H4 (cell line): Measurements from ENCODE around the gene AMIGO3. TPM values are rescaled to one million over a fixed set of nuclear protein-coding genes. Genes with fewer than 3 reads are reported as not detected.
"Not testable (repeated sequence)": the region's sequence is repeated elsewhere in the genome, so short reads cannot be mapped to it uniquely, and the experiment has no call there.

Experiments used
- DNase-seq: peaks from one replicate; pipeline ENCODE4 v3.0.0-alpha.2; 2015; ENCODE audit warnings: low spot score
- total RNA-seq: library from RNA; depleted of rRNA; stranded (reverse); fragments of >200 nt; shearing (Covaris generic); gene quantifications from 2 replicates; pipeline ENCODE4 v1.2.3, GENCODE V29; 2014; rRNA removed

Gene AMIGO3, protein sequence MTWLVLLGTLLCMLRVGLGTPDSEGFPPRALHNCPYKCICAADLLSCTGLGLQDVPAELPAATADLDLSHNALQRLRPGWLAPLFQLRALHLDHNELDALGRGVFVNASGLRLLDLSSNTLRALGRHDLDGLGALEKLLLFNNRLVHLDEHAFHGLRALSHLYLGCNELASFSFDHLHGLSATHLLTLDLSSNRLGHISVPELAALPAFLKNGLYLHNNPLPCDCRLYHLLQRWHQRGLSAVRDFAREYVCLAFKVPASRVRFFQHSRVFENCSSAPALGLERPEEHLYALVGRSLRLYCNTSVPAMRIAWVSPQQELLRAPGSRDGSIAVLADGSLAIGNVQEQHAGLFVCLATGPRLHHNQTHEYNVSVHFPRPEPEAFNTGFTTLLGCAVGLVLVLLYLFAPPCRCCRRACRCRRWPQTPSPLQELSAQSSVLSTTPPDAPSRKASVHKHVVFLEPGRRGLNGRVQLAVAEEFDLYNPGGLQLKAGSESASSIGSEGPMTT
- not detected in 2 replicates for total RNA-seq

DNA sequence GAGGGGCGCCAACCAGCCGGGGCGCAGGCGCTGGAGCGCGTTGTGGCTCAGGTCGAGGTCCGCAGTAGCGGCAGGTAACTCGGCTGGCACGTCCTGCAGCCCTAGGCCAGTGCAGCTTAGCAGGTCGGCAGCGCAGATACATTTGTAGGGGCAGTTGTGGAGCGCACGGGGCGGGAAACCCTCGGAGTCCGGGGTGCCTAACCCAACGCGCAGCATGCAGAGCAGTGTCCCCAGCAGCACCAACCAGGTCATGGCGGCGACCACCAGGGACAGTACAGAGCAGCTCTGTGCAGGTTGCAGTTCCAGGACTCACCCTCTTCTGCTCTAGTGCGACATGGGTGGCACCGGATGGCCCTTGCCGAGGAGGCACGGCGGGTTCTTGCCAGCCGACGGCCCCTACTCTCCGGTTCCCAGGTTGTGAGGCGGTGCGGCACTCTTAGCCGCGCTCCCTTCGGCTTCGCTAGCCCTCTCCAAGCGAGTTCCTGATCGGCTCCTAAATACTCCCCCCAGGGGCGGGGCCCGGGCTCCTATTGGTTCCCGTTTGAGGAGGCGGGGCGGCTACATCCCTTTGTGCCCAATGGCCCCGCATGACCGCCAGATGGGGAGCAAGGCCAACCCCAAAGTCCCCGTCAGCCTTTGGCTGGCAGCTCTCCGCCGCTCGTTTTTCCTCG lies at the start of gene AMIGO3:
Gene AMIGO3 (minus strand): TSS at position 471 of the 671 bp plus-strand sequence. CDS start 219 bp downstream, at position 252.
- no peak for DNase-seq

DNA sequence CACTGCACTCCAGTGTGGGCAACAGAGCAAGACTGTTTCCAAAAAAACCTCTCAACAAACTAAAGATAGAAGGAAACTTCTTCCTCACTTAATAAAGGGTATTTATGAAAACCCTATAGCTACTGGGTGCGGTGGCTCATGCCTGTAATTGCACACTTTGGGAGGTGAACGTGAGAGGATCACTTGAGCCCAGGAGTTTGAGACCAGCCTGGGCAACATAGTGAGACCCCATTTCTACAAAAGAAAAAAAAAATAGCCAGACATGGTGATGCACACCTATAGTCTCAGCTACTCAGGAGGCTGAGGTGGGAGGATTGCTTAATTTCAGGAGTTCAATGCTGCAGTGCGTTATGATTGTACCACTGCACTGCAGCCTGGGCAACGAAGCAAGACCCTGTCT lies 44.5 kb upstream of the AMIGO3 start:
- DNase-seq: no peak

DNA sequence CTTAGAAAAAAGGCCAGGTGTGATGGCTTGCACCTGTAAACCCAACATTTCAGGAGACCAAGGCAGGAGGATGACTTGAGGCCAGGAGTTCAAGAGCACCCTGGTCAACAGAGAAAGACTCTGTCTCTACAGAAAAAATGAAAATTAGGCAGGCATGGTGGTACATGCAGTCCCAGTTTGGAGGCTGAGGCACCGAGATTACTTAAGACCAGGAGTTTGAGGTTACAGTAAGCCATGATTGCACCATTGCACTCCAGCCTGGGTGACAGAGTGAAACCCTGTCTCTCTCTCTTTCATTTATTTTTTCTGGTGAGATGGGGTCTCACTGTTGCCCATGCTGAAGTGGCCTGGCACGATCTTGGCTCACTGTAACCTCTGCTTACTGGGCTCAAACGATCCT lies 42.2 kb upstream of the AMIGO3 start:
- DNase-seq: no peak

DNA sequence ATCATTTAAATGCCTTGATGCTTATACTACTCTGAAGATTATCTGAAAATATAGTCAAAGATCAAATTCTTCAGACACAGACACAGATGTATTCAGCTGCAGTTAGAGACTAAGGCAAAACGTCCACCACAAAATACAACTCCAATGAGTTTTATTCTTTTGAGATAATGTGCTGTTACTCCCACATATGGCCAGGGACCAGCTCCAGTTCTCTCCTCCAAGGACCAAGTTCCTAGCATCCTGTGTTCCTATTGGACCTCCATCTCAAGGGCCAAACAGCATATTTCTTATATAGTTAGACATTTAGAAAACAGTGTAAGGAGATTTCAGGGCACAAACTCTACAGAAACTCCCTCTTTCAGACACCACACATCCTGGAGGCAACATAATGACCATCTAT lies 39.7 kb upstream of the AMIGO3 start:
- DNase-seq: no peak

DNA sequence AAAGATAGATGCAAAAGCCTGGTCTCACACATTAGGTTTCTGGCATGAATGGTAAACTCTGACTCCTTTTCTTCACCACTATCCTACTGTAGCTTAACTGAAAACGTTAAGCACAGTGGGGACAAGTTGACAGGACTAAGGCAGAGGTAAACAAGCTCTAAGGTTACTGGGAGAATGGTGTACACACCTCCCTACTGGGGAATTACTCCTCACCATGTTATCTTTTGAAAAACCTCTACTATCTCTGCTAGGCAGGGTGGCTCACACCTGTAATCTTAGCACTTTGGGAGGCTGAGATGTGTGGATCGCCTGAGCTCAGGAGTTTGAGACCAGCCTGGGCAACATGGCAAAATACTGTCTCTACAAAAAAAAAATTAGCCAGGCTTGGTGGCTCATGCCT lies 37.7 kb upstream of the AMIGO3 start:
- DNase-seq: no peak

DNA sequence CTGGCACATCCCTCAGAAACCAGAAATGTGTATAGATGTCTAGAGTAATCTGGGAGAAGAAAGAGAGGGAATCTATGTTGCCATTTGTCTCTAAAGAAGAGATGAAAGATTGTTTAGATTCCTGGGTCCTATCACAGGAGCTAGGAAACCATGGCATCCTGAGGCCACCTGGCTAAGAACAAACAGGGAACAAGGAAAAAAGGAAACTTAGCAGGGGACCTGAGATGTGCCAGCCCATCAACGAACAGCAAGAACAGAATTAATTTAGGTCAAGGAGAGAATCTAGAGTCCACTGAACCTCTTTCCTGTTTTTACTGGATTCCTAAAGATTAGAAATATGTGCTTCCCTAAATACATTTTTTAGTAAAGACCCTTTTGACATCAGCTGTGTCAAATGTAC lies 36.6 kb upstream of the AMIGO3 start:
- DNase-seq: no peak

DNA sequence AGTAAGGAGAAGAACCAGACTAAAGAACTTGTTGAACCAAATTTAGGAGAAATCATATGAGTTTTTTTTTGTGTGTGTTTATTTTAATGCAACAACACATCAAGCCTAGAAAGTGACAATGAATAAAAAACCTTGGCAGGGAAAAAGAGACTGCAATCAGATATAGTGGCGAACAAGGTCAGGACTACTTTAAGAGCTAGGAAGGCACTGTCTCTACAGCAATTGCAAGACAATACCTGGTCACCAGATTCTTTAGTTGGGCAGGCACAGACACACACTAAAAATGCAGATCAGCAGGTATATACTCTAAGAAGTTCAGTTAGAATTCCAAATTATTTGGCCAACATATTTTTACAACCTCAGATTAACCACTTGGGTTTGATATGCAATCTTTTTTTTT lies 35.1 kb upstream of the AMIGO3 start:
- DNase-seq: no peak

DNA sequence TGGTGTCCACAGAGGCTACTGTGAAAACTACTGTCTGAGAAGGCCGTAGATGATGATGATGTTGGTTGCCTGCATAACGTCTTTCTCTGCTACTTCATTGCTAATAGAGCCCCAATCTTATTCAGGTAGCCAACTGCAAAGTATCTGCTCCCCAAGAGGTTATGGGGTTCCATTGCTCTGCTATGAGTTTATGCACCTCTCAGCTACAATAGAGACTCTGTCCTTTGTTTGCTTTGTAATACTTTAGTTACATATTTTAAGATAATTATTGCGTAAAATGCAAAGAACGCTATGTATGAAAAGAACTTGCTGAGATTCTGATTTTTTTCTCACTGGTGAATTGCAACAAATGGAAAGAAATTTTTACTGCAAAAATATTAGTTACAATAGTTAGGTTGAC lies 32.0 kb upstream of the AMIGO3 start:
- DNase-seq: no peak

DNA sequence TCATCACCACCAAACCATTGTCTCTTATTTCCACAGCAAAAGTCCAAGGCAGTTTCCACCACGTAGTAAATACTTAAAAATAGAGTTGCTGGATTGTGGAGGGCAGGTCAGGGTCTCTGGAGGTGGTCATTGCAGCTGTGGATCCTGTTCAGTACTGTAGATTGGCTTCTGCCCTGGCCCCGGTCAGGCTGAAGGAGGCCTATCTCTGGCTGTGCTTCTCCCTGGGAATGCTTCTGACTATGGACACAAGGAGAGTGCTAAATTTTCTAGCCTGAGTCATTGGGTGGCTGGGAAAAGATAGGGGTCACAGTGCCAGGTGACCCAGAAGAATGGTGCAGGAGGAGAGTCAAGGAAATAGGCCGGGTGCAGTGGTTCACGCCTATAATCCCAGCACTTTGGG lies 30.6 kb upstream of the AMIGO3 start:
- DNase-seq: no peak

DNA sequence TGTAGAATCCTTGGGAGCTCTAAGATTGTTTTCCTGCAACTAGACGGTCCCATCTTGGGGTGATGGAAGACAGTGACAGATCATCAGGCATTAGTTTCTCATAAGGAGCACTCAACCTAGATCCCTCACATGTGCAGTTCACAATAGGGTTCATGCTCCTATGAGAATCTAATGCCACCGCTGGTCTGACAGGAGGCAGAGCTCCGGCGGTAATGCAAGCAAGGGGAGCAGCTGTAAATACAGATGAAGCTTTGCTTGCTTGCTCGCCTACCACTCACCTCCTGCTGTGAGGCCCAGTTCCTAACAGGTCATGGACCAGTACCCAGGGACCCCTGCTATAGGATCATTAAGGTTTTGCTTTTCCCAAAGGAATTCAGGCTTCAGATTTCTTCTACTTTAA lies 29.4 kb upstream of the AMIGO3 start:
- not testable (repeated sequence) for DNase-seq

DNA sequence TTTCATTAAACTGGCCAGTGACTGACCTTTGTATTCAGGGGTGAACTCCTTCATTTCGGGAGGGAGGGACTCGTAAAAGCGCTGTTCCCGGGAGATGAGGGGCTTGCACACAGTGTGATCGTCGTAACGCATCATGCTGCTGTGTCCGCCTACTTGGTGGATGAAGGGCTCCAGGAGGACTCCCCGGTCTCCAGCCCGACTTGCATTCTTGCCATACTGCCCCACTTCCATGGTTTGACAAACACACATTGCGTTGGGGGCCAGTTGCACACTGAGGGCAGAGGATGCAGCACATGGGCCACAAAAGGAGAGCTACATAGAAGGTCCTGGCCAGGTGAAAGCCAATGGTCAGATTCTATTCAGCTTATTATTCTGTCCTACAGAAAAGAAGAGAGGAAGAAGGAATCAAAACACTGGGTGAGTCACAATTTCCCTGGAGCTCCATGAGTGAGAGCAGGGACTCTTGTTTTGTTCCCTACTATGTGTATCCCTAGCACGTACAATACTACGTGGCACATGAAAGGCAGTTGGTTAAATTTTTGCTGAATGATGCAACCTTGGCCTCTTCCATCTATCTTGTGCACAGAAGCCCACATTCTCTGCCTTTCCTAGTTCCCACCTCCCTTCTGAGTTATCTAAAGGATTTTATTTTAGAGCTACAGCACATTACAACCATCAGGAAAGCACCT lies 28.5 kb upstream of the AMIGO3 start:
- no peak for DNase-seq

DNA sequence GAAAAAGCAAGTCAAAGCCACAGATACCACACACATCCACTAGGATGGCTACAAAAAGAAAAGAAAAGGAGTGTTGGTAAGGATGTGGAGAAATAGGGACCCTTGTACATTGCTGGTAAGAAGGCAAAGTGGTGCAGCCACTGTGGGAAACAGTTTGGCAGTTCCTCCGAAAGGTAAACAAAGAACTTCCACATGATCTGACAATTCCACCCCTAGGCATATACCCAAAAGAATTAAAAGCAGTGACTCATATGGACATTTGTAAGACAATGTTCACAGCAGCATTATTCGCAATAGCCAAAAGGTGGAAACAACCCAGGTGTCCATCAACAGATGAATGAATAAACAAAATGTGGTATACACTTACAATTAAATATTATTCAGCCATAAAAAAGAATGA lies 26.5 kb upstream of the AMIGO3 start:
- no peak for DNase-seq

DNA sequence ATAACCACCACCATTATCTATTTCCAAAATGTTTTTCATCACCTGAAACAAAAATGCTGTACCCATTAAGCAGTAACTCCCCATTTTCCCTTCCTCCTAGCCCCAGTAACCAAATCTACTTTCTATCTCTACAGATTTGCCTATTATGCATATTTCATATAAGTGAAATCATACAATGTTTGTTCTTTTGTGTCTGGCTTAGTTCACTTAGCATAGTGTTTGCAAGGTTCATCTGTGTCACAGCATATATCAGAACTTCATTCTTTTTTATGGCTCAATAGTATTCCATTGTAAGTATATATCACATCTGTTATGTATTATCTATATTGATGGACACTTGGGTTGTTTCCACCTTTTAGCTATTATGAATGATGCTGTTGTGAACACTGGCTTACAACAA lies 20.9 kb upstream of the AMIGO3 start:
- DNase-seq: no peak

DNA sequence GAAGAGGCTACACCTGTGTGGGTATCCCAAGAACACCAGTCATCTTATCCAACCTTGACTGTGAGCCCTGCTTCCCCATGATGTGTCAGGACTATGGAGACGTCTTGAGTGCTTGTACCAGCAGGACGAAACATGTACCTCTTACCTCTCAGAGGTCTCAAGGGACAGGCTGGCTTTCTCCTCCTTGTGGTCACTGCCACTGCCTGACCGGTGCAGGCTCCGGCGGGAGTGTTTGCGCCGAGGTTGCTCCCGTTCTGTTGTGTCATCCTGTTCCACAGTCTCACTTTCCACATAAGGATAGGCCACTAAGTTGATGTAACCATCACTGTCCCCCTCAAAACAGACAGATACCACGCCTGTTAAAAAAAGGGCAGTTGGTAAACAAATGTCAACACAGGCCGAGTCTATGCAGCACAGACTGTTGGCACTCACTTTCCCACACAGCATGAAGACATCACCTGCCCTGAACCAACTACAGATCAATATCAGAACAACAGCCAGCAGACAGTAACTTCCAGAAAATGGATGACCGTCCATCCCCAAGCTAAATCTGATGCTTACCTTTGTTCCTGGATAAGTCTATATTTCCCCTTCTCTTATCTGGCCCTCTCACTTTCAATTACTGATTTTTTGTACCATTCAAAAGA lies 18.7 kb upstream of the AMIGO3 start:
- no peak for DNase-seq

DNA sequence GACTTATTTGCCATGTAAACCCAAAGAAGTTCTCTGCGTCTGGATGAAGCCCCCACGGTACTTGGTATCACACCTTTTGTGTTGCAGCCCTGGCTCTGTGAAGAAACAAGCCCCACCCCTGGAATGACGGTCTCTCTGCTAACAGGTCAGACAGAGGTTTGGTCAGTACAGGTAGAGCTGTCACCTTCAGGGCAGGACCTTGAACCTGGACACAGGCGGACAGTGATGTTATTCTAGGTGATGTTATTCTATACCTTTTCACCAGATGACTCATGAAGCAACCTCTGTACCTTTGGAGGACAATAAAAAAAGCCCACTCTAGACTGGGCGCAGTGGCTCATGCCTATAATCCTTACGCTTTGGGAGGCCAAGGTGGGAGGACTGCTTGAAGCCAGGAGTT lies 15.3 kb upstream of the AMIGO3 start:
- DNase-seq: no peak

DNA sequence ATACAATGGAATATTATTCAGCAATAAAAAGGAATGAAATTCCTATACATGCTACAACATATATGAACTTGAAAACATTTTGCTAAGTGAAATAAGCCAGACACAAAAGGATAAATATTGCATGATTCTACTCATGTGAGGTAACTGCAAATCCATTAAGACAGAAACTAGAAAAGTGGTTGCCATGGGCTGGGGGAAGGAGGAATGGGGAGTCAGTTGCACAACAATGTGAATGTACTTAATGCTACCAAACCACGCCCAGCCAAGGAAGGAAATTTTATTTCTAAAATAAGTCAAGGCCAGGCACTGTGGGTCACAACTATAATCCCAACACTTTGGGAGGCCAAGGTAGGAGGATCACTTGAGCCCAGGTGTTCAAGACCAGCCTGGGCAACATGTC lies 14.1 kb upstream of the AMIGO3 start:
- DNase-seq: no peak

DNA sequence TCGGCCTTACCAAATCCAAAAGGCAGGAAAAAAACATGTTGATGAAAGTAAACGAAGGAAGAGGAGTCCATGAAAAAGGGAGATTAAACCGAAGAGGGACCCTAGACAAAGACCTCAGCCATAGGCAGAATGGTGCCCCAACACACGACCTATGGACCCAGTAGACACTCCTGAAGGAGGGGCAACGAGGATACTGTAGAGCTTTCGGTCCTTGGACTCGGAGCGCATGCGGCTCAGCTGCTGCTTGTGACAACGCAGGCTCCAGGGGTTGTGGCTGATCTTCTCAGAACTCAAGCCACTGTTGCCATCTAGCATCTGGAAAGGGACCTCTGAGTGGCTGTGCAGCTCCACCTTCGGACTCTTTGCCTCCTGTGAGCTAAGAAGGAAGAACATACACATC lies 13.1 kb upstream of the AMIGO3 start:
- no peak for DNase-seq

DNA sequence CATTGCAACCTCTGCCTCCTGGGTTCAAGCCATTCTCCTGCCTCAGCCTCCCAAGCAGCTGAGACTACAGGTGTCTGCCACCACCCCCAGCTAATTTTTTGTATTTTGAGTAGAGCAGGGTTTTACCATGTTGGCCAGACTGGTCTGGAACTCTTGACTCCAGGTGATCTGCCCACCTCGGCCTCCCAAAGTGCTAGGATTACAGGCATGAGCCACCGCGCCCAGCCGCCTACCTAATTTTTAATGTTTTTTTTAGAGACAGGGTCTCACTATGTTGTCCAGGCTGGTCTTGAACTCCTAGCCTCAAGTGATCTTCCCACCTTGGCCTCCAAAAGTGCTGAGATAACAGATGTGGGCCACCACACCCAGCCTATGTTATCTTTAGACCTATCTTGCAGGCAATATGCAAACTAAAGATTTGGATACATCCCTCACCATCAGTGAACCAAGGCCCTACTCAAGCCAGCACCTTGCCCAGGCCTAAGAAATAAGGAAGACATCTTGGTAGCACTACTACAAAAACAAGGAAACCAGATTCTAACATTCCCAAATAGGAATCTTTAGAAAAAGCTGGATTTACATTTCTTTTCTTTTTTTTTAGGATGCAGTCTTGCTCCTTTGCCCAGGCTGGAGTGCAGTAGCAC lies 10.6 kb upstream of the AMIGO3 start:
- no peak for DNase-seq

DNA sequence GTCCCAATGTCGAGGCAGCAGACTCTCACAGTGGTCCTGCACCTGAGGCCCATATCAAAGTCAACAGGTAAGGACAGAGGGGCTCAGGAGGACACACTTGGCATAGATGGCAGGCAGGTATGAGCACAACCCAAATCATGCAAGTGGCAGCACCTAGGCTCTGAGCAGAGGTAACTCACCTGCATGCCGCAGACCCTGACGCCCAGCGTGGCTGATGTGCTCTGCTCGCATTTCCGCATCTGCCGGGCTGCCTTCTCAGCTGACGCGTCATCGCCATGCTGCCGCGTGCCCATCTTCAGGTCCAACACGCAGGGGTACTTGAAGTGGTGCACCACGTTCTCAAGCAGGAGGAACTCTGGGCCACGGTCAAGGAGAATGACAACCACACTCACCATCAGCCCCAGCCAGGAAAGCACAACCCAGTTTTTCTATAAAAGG lies 8.5 kb upstream of the AMIGO3 start:
- DNase-seq: no peak

DNA sequence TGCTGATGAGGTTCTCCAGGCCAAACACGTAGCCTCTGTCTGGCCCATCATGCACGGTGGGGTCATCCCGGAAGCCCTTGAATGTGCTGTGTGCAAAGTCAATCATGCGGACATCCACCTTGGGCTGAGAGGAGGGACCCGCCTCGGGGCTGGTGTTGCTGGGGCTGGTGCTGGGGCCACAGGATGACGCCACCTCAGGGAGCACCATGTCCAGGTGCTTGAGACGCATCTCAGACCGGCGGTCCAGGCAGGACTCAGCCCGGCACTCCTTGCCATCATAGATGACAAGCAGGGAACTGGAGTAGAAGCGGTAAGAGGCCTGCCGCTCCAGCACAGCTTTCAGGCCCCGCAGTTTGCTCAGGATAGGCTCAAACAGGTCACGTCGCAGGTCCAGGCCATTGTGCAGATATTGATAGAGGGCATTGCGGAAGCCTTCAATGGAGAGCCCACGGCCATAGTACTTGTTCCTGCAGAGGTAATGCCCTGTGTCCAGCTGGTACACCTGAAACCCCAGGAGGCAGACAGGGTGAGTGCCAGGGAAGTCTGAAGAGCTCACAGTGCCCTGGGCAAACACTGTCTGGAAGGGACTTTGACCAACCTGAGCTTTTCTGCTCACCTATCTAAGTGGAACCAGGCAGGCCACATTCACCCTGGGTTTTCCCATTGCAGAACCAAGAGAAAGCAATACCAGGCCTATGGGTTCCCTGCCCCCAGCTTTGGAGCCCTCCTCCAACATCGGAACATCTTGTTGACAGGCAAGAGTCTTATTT lies 7.9 kb upstream of the AMIGO3 start:
- DNase-seq: no peak
